B cell (primary cell): ENCODE results near the gene PNMA8C.

Experiments
- EZH2 ChIP-seq: IDR thresholded peaks from 2 replicates; pipeline ENCODE4 v1.6.1; 2012; ENCODE audit warnings: borderline replicate concordance, low read depth, mild to moderate bottlenecking, moderate library complexity, low read length; ENCODE audit not compliant: insufficient read depth, poor library complexity, severe bottlenecking
- TF ChIP-seq, protein P1 (sequence below): fragments of 200-600 bp; IDR thresholded peaks from one replicate; pipeline ENCODE4 v1.8.0; 2022; ENCODE audit warnings: antibody characterized with exemption, mild to moderate bottlenecking

DNA sequence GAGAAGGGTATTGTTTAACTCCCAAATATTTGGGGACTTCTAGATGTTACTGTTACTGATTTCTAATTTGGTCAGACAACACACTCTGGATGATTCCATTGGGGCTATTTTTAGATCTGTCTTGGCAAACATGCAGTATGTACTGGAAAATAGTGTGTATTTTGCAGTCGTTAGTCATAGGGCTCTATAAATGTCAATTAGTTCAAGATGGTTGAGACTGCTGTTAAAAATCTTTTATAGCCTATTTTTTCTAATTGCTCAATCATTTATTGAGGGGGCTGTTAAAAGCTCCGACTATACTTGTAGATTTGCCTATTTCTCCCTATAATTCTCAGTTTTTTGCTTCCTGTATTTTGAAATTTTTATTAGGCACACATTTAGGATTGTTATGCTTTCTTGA is 50.5 kb downstream of the PNMA8C start:
- TF ChIP-seq, protein P1, sequence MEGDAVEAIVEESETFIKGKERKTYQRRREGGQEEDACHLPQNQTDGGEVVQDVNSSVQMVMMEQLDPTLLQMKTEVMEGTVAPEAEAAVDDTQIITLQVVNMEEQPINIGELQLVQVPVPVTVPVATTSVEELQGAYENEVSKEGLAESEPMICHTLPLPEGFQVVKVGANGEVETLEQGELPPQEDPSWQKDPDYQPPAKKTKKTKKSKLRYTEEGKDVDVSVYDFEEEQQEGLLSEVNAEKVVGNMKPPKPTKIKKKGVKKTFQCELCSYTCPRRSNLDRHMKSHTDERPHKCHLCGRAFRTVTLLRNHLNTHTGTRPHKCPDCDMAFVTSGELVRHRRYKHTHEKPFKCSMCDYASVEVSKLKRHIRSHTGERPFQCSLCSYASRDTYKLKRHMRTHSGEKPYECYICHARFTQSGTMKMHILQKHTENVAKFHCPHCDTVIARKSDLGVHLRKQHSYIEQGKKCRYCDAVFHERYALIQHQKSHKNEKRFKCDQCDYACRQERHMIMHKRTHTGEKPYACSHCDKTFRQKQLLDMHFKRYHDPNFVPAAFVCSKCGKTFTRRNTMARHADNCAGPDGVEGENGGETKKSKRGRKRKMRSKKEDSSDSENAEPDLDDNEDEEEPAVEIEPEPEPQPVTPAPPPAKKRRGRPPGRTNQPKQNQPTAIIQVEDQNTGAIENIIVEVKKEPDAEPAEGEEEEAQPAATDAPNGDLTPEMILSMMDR: no peak
- TF ChIP-seq EZH2: no peak
